BE2C (cell line): Measurements from ENCODE around the gene APOBEC3B.

Source experiments
- DNase-seq: peaks from one replicate; pipeline ENCODE4 v3.0.0-alpha.2; 2020
- H3K27me3 ChIP-seq: fragments of 250-450 bp; sonication (Bioruptor Pico); 2 replicates; pipeline ENCODE4 v1.5.1; 2020; ENCODE audit warnings: mild to moderate bottlenecking
- H3K36me3 ChIP-seq: fragments of 250-450 bp; sonication (Bioruptor Pico); 2 replicates; pipeline ENCODE4 v1.5.1; 2020; ENCODE audit warnings: mild to moderate bottlenecking
- H3K4me1 ChIP-seq: fragments of 250-450 bp; sonication (Bioruptor Pico); 2 replicates; pipeline ENCODE4 v1.5.1; 2020
- H3K4me3 ChIP-seq: 2 replicates; pipeline ENCODE4 v1.5.1; 2011; ENCODE audit warnings: low read depth, low read length
- H3K9me3 ChIP-seq: fragments of 250-450 bp; sonication (Bioruptor Pico); 2 replicates; pipeline ENCODE4 v1.5.1; 2020
- CTCF ChIP-seq: IDR thresholded peaks from 2 replicates; pipeline ENCODE4 v1.5.1; 2012; ENCODE audit warnings: mild to moderate bottlenecking, low read depth, low read length

APOBEC3B gene

GRCh38 chr22:39024519-39025308 lies 42.6 kb downstream of the APOBEC3B start:
- H3K4me1 ChIP-seq = peaks cover 8% of the 10 kb centered on the region
- no peak for TF ChIP-seq CTCF
- no peaks in the 10 kb centered on the region for H3K36me3 ChIP-seq
- no peak for DNase-seq
- no peaks in the 10 kb centered on the region for H3K9me3 ChIP-seq
- H3K4me3 ChIP-seq = no peak overlapping the region
- no peaks in the 10 kb centered on the region for H3K27me3 ChIP-seq

GRCh38 chr22:39026509-39027150 lies 44.5 kb downstream of the APOBEC3B start:
- no peak for DNase-seq
- Histone ChIP-seq H3K4me3 (no peak overlapping the region), H3K27me3 (no peaks in the 10 kb centered on the region), H3K36me3 (no peaks in the 10 kb centered on the region), H3K4me1 (no peaks in the 10 kb centered on the region; the same call in 1 of the 2 replicates), H3K9me3 (no peaks in the 10 kb centered on the region)
- TF ChIP-seq CTCF = no peak

GRCh38 chr22:39027717-39028116 lies 45.6 kb downstream of the APOBEC3B start:
- Histone ChIP-seq H3K27me3 (no peaks in the 10 kb centered on the region), H3K9me3 (no peaks in the 10 kb centered on the region), H3K4me3 (no peak overlapping the region), H3K36me3 (no peaks in the 10 kb centered on the region), H3K4me1 (no peaks in the 10 kb centered on the region; the same call in 1 of the 2 replicates)
- DNase-seq = no peak
- no peak for TF ChIP-seq CTCF

GRCh38 chr22:39028281-39028680 lies 46.1 kb downstream of the APOBEC3B start:
- Histone ChIP-seq H3K9me3 (no peaks in the 10 kb centered on the region), H3K27me3 (no peaks in the 10 kb centered on the region), H3K36me3 (no peaks in the 10 kb centered on the region), H3K4me1 (no peaks in the 10 kb centered on the region; the same call in 1 of the 2 replicates), H3K4me3 (no peak overlapping the region)
- DNase-seq = no peak
- no peak for TF ChIP-seq CTCF

- Histone ChIP-seq H3K36me3 (no peaks in the 10 kb centered on the region), H3K4me3 (no peak overlapping the region)
Observed at GRCh38 chr22:39029227-39029626, 47.1 kb downstream of the APOBEC3B start.

More at GRCh38 chr22:39029227-39029626, 47.1 kb downstream of the APOBEC3B start:
- no peaks in the 10 kb centered on the region; the same call in 1 of the 2 replicates for H3K4me1 ChIP-seq
- no peak for TF ChIP-seq CTCF
- no peaks in the 10 kb centered on the region for H3K9me3 ChIP-seq
- no peaks in the 10 kb centered on the region for H3K27me3 ChIP-seq
- DNase-seq = no peak
